Gastrocnemius medialis (tissue), 4 donors: ENCODE results near the gene OSBP2. TPM values are rescaled to one million over a fixed set of nuclear protein-coding genes. Genes with fewer than 3 reads are reported as not detected.

Source experiments
- ATAC-seq, 2 donors: fragments of 150-250 bp; one replicate each; pipeline ENCODE4 v1.9.1; 2016
- DNase-seq, 2 donors: peaks; one replicate each; pipeline ENCODE4 v3.0.0-alpha.2; 2019
- H3K27ac ChIP-seq, 4 donors: fragments of 200-600 bp; sonication (generic); 1 replicate in 1 of 4; 2 replicates in 3 of 4; pipeline ENCODE4 v1.5.1; 2016 to 2018; ENCODE audit warnings: mild to moderate bottlenecking in 2 of 4, moderate library complexity in 1 of 4
- H3K27me3 ChIP-seq, 3 donors: fragments of 200-600 bp; sonication (generic) in 2 of 3; 1 replicate in 1 of 3; 2 replicates in 2 of 3; pipeline versions ENCODE4 v1.5.1 to v1.6.0; 2016 to 2019; ENCODE audit warnings: mild to moderate bottlenecking in 1 of 3, moderate library complexity in 1 of 3
- H3K36me3 ChIP-seq, 2 donors: fragments of 200-600 bp; sonication (generic) in 1 of 2; one replicate each; pipeline ENCODE4 v1.5.1; 2017 to 2018
- H3K4me1 ChIP-seq, 2 donors: fragments of 200-600 bp; sonication (generic) in 1 of 2; one replicate each; pipeline ENCODE4 v1.5.1; 2016 to 2017; ENCODE audit warnings: mild to moderate bottlenecking in 2 of 2
- H3K4me3 ChIP-seq, 4 donors: fragments of 200-600 bp; sonication (generic) in 3 of 4; 1 replicate in 1 of 4; 2 replicates in 3 of 4; pipeline ENCODE4 v1.5.1; 2016 to 2019; ENCODE audit warnings: mild to moderate bottlenecking in 2 of 4
- H3K9me3 ChIP-seq, 3 donors: fragments of 200-600 bp; sonication (generic) in 2 of 3; 1 replicate in 1 of 3; 2 replicates in 2 of 3; pipeline ENCODE4 v1.5.1; 2016 to 2019
- POLR2A ChIP-seq, 2 donors: fragments of 450-650 bp; IDR thresholded peaks; one replicate each; pipeline ENCODE4 v1.6.1; 2017; ENCODE audit warnings: antibody characterized with exemption in 2 of 2, mild to moderate bottlenecking in 2 of 2, moderate library complexity in 2 of 2
- in situ Hi-C, 4 donors: fragments of 200-750 bp; cut with MboI; loops; one replicate each; pipeline versions ENCODE4 v1.15.0 to v1.8.0; 2017; ENCODE audit warnings: low sequenced_read_pairs in 4 of 4
- intact Hi-C: fragments of 100-400 bp; cut with DNase I; formaldehyde crosslinking; loops from one replicate; pipeline ENCODE4 v1.15.1; 2023; ENCODE audit warnings: low total_unique reads
- total RNA-seq, 4 donors: library from RNA; depleted of rRNA; stranded (reverse); fragments of >200 nt; gene quantifications; one replicate each; pipeline versions ENCODE4 v1.1.0 to v1.2.3, GENCODE V29; 2016
- TF ChIP-seq, protein P1 (sequence below), 5 experiments: fragments of 450-650 bp in 3 of 5; fragments of 200-600 bp in 2 of 5; sonication (generic) in 2 of 5; IDR thresholded peaks in 4 of 5; conservative IDR thresholded peaks in 1 of 5; 1 replicate in 4 of 5; 2 replicates in 1 of 5; pipeline ENCODE4 v1.5.1; 2016 to 2019; ENCODE audit warnings: antibody characterized with exemption in 5 of 5, mild to moderate bottlenecking in 3 of 5, moderate library complexity in 3 of 5

OSBP2 gene
- total RNA-seq, 4 donors from 2014 or later, result 2.8 to 4.3 (median 3.0) TPM

DNA sequence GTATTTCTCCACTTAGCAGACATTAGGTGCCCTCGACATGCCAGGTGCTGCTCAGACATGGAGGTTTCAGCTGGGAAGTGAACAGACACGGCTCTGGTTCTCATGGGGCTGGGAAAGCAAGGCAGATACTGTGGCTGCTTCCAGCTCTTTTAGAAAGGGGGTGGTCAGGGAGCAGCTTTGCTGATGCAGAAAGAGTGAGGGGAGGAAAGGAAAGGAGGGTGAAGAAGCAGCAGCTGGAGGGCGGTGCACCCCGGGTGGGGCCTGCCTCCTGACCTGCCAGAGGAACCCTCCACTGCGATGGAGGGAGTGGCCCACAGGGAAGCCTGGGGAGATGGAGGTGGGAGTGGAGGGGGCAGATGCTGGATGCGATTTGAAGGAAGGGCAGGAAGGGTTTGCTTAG is 197.1 kb downstream of the OSBP2 start:
- H3K27ac ChIP-seq, result no peak overlapping the region
- no peak for DNase-seq

DNA sequence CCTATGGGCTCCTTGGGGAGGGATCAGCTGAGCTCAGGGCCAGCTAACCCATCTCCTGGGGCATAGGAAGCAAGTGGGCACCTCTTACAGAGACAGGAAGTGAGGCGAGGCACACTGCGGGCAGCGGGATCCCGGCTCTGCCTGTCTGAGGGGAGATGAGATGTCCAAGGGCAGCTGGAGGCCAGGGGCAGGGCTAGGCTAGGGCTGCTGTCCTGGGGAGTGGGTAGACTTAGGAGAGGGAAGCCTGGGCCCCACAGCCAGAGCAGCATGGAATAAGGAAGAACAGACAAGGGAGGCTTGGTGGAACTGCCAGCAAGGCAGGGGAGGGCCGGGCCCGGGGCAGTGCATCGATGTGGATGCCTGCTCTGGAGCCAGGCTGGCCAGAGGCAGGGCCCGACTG is 197.6 kb downstream of the OSBP2 start:
- no peaks in the 10 kb centered on the region for H3K4me1 ChIP-seq
- H3K36me3 ChIP-seq, result peaks cover 0 to 4% of the 10 kb centered on the region in 2 donors
- H3K9me3 ChIP-seq, result no peaks in the 10 kb centered on the region
- H3K27ac ChIP-seq, result no peak overlapping the region
- no peak for DNase-seq
- intact Hi-C loops (no loop called here), in situ Hi-C loops (no loop called here)
- no peak overlapping the region for H3K4me3 ChIP-seq
- TF ChIP-seq, protein P1, sequence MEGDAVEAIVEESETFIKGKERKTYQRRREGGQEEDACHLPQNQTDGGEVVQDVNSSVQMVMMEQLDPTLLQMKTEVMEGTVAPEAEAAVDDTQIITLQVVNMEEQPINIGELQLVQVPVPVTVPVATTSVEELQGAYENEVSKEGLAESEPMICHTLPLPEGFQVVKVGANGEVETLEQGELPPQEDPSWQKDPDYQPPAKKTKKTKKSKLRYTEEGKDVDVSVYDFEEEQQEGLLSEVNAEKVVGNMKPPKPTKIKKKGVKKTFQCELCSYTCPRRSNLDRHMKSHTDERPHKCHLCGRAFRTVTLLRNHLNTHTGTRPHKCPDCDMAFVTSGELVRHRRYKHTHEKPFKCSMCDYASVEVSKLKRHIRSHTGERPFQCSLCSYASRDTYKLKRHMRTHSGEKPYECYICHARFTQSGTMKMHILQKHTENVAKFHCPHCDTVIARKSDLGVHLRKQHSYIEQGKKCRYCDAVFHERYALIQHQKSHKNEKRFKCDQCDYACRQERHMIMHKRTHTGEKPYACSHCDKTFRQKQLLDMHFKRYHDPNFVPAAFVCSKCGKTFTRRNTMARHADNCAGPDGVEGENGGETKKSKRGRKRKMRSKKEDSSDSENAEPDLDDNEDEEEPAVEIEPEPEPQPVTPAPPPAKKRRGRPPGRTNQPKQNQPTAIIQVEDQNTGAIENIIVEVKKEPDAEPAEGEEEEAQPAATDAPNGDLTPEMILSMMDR (IDR thresholded peaks at IDR 0.05 in 4 of 5, conservative IDR thresholded peaks at IDR 0.05 in 1 of 5), result no peak
- TF ChIP-seq POLR2A (IDR thresholded peaks at IDR 0.05), result no peak
- H3K27me3 ChIP-seq, result no peaks in the 10 kb centered on the region
- no peak for ATAC-seq

More for the DNA sequence above, 197.1 kb downstream of the OSBP2 start:
- H3K4me1 ChIP-seq, result no peaks in the 10 kb centered on the region
- no peak for TF ChIP-seq POLR2A (IDR thresholded peaks at IDR 0.05)
- TF ChIP-seq, protein P1 (IDR thresholded peaks at IDR 0.05 in 4 of 5, conservative IDR thresholded peaks at IDR 0.05 in 1 of 5), result no peak
- no peaks in the 10 kb centered on the region for H3K9me3 ChIP-seq
- in situ Hi-C loops, result no loop called here
- ATAC-seq, result no peak
- no peak overlapping the region for H3K4me3 ChIP-seq
- intact Hi-C loops, result no loop called here
- H3K36me3 ChIP-seq, result peaks cover 0 to 4% of the 10 kb centered on the region in 2 donors
- no peaks in the 10 kb centered on the region for H3K27me3 ChIP-seq

DNA sequence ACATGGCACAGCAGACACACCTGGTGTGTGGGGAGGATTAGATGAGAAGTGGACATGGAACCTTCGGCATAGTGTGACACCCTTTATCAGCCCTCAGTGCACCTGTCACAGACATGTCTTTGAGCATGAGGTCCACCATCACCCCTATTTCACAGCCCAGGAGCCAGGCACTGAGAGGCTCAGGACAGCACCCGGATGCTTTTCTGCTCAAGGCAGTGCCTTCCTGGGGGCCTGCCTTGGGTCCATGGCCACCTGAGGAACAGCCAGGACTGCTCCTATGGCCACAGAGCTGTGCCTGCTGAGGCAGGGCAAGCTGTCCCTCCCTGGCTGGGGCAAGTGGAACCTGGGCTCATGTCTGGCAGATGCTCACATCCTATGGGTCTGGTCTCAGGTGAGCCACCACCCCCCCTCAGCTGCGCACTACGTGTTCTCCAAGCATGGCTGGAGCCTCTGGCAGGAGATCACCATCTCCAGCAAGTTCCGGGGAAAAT is 198.1 kb downstream of the OSBP2 start:
- Histone ChIP-seq H3K36me3 (peaks cover 0 to 4% of the 10 kb centered on the region in 2 donors), H3K9me3 (no peaks in the 10 kb centered on the region), H3K4me3 (no peak overlapping the region), H3K27me3 (no peaks in the 10 kb centered on the region), H3K4me1 (no peaks in the 10 kb centered on the region), H3K27ac (no peak overlapping the region)
- TF ChIP-seq POLR2A (IDR thresholded peaks at IDR 0.05), result no peak
- TF ChIP-seq, protein P1 (IDR thresholded peaks at IDR 0.05 in 4 of 5, conservative IDR thresholded peaks at IDR 0.05 in 1 of 5), result no peak
- in situ Hi-C loops, result no loop called here
- no peak for DNase-seq
- ATAC-seq, result no peak
- intact Hi-C loops, result no loop called here

DNA sequence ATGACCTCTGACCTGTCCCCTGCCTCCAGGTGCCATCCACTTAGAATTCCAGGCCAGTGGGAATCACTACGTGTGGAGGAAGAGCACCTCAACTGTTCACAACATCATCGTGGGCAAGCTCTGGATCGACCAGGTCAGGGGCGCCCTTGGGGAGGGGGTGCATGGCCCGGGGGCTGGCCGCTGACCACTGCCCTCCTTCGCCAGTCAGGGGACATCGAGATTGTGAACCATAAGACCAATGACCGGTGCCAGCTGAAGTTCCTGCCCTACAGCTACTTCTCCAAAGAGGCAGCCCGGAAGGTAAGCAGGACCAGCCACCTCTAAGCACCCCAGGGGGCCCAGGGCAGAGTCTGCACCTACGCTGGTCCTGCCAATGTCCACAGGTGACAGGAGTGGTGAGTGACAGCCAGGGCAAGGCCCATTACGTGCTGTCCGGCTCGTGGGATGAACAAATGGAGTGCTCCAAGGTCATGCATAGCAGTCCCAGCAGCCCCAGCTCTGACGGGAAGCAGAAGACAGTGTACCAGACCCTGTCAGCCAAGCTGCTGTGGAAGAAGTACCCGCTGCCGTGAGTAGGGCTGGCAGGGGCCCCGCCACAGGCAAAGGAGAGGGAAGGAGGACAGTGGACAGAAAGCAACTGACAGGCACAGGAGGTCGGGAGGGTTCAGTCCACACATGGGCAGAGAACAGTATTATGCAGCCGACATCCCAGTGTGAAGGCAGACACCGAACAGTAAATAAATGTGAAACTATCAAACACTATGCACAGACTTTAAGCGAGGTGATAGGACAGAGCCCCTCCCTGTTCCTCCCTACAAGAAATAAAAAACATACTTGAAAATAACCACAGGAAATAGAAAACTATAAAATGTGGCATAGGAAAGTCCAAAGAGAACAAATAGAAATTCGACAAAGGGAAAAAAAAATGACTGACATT is 199.0 kb downstream of the OSBP2 start:
- Histone ChIP-seq H3K4me1 (no peaks in the 10 kb centered on the region), H3K27me3 (no peaks in the 10 kb centered on the region), H3K27ac (no peak overlapping the region), H3K9me3 (no peaks in the 10 kb centered on the region), H3K36me3 (peaks cover 0 to 4% of the 10 kb centered on the region in 2 donors), H3K4me3 (no peak overlapping the region)
- ATAC-seq, result no peak
- TF ChIP-seq POLR2A (IDR thresholded peaks at IDR 0.05), result no peak
- TF ChIP-seq, protein P1 (IDR thresholded peaks at IDR 0.05 in 4 of 5, conservative IDR thresholded peaks at IDR 0.05 in 1 of 5), result no peak
- in situ Hi-C loops (no loop called here), intact Hi-C loops (no loop called here)
- DNase-seq, result no peak
